HepG2 (cell line): ENCODE data around the gene TRAP1. TPM values are rescaled to one million over a fixed set of nuclear protein-coding genes. Genes with fewer than 3 reads are reported as not detected.

Experiments
- CBX2 ChIP-seq, 2 experiments: fragments of 200-600 bp in 1 of 2; sonication (generic); formaldehyde crosslinking in 1 of 2; IDR thresholded peaks; 2 replicates each; pipeline versions ENCODE4 v1.7.0 to v1.8.1; 2018 to 2022; ENCODE audit warnings: low read depth in 2 of 2, low read length in 1 of 2, mild to moderate bottlenecking in 1 of 2, missing genetic modification reagents in 1 of 2
- EZH2 ChIP-seq: conservative IDR thresholded peaks from 2 replicates; pipeline ENCODE4 v1.6.1; 2012; ENCODE audit warnings: mild to moderate bottlenecking, low read depth, low read length, moderate library complexity
- GZF1 ChIP-seq: sonication (generic); formaldehyde crosslinking; IDR thresholded peaks from 2 replicates; pipeline ENCODE4 v1.5.1; 2020; ENCODE audit warnings: mild to moderate bottlenecking, missing genetic modification reagents
- NFYC ChIP-seq: IDR thresholded peaks from 2 replicates; pipeline ENCODE4 v1.6.1; 2016; ENCODE audit warnings: missing genetic modification reagents, missing compliant biosample characterization
- PHF21A ChIP-seq: sonication (generic); formaldehyde crosslinking; IDR thresholded peaks from 2 replicates; pipeline ENCODE4 v1.5.0; 2020; ENCODE audit warnings: mild to moderate bottlenecking, missing genetic modification reagents
- RARA ChIP-seq: IDR thresholded peaks from 2 replicates; pipeline ENCODE4 v1.6.1; 2016; ENCODE audit warnings: missing genetic modification reagents, missing compliant biosample characterization
- SIX4 ChIP-seq: sonication (generic); formaldehyde crosslinking; IDR thresholded peaks from 2 replicates; pipeline ENCODE4 v1.4.0; 2020; ENCODE audit warnings: missing genetic modification reagents
- SMC3 ChIP-seq: IDR thresholded peaks from 2 replicates; pipeline ENCODE4 v1.6.1; 2011; ENCODE audit warnings: low read length, improper control_type of control experiment
- U2AF2 ChIP-seq: fragments of 200-400 bp; formaldehyde crosslinking; IDR thresholded peaks from 2 replicates; pipeline ENCODE4 v1.6.1; 2017; ENCODE audit warnings: low read depth, mild to moderate bottlenecking, low read length
- ZNF326 ChIP-seq: sonication (generic); formaldehyde crosslinking; IDR thresholded peaks from 2 replicates; pipeline ENCODE4 v1.4.0; 2020; ENCODE audit warnings: missing genetic modification reagents, borderline replicate concordance
- ZNF430 ChIP-seq: sonication (generic); formaldehyde crosslinking; IDR thresholded peaks from 2 replicates; pipeline ENCODE4 v1.9.0; 2021; ENCODE audit warnings: mild to moderate bottlenecking, missing genetic modification reagents
- ZNF572 ChIP-seq: sonication (generic); formaldehyde crosslinking; IDR thresholded peaks from 2 replicates; pipeline ENCODE4 v1.5.1; 2020; ENCODE audit warnings: mild to moderate bottlenecking, missing genetic modification reagents
- ZNF776 ChIP-seq: sonication (generic); formaldehyde crosslinking; IDR thresholded peaks from 2 replicates; pipeline ENCODE4 v1.4.0; 2020; ENCODE audit warnings: mild to moderate bottlenecking, missing genetic modification reagents
- ZNF841 ChIP-seq: sonication (generic); formaldehyde crosslinking; IDR thresholded peaks from 2 replicates; pipeline ENCODE4 v1.8.1; 2023; ENCODE audit warnings: missing genetic modification reagents, borderline replicate concordance
- polyA plus RNA-seq, 8 experiments: library from polyadenylated mRNA; depleted of rRNA in 3 of 8; stranded (reverse) in 7 of 8; unstranded in 1 of 8; fragments of >200 nt; fragmentation: Illumina TruSeq in 4 of 8; extraction: Trizol in 4 of 8; gene quantifications; 2 replicates each; pipeline versions ENCODE4 v1.2.1 to v1.2.3, GENCODE V29; 2011 to 2016; ENCODE audit warnings: low read depth in 4 of 8, missing spikeins in 1 of 8, mixed read lengths in 1 of 8; ENCODE audit not compliant: insufficient read depth in 1 of 8
- total RNA-seq, 5 experiments: library from RNA; depleted of rRNA; stranded (reverse); fragments of >200 nt; fragmentation: Illumina TruSeq; extraction: Trizol; gene quantifications; 2 replicates each; pipeline ENCODE4 v1.2.3, GENCODE V29; 2016; ENCODE audit warnings: low read depth in 1 of 5
- TF ChIP-seq, protein P1 (sequence below): sonication (generic); formaldehyde crosslinking; IDR thresholded peaks from 2 replicates; pipeline ENCODE4 v1.4.0; 2020; ENCODE audit warnings: missing genetic modification reagents, low read depth, mild to moderate bottlenecking, borderline replicate concordance
- TF ChIP-seq, protein P2 (sequence below): sonication (generic); formaldehyde crosslinking; IDR thresholded peaks from 2 replicates; pipeline ENCODE4 v1.8.0; 2022; ENCODE audit warnings: low read depth, missing genetic modification reagents
- TF ChIP-seq, protein P3 (sequence below): sonication (generic); formaldehyde crosslinking; IDR thresholded peaks from 2 replicates; pipeline ENCODE4 v1.4.0; 2020; ENCODE audit warnings: missing genetic modification reagents
- TF ChIP-seq, protein P4 (sequence below): sonication (generic); formaldehyde crosslinking; IDR thresholded peaks from 2 replicates; pipeline ENCODE4 v1.4.0; 2020; ENCODE audit warnings: missing genetic modification reagents
- TF ChIP-seq, protein P5 (sequence below): IDR thresholded peaks from 2 replicates; pipeline ENCODE4 v1.6.1; 2016; ENCODE audit warnings: low read depth, borderline replicate concordance

Gene TRAP1
- total and polyA plus RNA-seq, 2 of the 13 experiments (the other 11 are each of a cell fraction or from before 2014, with no cell fraction given): 127 to 240 TPM

DNA sequence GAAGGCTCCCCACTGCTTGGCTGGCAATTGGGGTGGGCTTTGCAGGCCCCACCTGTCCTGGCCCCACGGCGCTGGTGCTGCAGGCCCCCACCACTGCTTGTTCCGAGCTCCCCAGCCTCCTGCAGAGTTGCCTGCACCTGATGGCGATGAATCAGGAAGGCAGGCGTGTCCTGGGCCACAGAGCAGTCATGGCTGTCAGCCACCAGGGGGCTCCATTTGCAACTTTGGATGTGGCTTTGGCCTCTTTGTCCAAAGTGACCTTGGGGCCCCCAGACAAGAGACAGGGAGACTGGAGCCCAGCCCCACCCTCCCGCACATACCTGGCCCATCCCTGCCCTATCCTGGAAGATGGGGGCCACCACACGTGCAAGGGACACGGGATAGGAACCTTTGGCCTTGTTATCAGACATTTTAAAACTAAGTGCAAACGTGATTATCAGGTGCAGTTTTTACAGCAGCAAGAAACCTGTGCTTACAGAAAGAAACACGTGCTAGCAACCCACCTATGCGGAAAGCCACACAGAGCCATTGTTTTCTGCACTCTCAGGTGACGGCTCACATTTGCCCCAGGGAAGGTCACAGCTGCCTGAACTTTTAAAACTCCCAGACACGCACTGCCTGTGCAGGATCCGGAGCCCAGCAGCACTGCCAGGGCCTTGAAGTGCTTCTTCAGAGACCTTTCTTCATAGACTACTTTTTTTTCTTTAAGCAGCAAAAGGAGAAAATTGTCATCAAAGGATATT is 62.9 kb downstream of the TRAP1 start, which contains the start of gene DNASE1 (continued):
- no peak for TF ChIP-seq U2AF2
- no peak for TF ChIP-seq CBX2 (IDR thresholded peaks at IDR 0.05; ENCODE audit: low read depth, low read length)
- no peak for TF ChIP-seq CBX2 (CRISPR knock-in tag; IDR thresholded peaks at IDR 0.05; ENCODE audit: low read depth)
- no peak for TF ChIP-seq SIX4 (CRISPR knock-in tag)
- TF ChIP-seq PHF21A (CRISPR knock-in tag): peak; percentile 86; the same call in 1 of the 2 replicates
- TF ChIP-seq, protein P1, sequence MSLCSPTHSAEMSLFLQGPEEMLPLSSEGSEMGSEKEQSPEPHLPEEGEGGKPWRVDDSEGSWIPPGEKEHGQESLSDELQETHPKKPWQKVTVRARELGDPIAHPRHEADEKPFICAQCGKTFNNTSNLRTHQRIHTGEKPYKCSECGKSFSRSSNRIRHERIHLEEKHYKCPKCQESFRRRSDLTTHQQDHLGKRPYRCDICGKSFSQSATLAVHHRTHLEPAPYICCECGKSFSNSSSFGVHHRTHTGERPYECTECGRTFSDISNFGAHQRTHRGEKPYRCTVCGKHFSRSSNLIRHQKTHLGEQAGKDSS (CRISPR knock-in tag): peak; percentile 59; the same call in 1 of the 2 replicates
- no peak for TF ChIP-seq ZNF841 (CRISPR knock-in tag)
- TF ChIP-seq SMC3: peak; percentile 56; the same call in 1 of the 2 replicates
- TF ChIP-seq ZNF430 (CRISPR knock-in tag): no peak
- TF ChIP-seq, protein P2, sequence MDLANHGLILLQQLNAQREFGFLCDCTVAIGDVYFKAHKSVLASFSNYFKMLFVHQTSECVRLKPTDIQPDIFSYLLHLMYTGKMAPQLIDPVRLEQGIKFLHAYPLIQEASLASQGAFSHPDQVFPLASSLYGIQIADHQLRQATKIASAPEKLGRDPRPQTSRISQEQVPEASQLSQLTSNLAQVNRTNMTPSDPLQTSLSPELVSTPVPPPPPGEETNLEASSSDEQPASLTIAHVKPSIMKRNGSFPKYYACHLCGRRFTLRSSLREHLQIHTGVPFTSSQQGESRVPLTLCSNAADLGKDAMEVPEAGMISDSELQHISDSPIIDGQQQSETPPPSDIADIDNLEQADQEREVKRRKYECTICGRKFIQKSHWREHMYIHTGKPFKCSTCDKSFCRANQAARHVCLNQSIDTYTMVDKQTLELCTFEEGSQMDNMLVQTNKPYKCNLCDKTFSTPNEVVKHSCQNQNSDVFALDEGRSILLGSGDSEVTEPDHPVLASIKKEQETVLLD (CRISPR knock-in tag): no peak
- TF ChIP-seq RARA (CRISPR knock-in tag): no peak
- TF ChIP-seq ZNF572 (CRISPR knock-in tag): no peak
- TF ChIP-seq, protein P3, sequence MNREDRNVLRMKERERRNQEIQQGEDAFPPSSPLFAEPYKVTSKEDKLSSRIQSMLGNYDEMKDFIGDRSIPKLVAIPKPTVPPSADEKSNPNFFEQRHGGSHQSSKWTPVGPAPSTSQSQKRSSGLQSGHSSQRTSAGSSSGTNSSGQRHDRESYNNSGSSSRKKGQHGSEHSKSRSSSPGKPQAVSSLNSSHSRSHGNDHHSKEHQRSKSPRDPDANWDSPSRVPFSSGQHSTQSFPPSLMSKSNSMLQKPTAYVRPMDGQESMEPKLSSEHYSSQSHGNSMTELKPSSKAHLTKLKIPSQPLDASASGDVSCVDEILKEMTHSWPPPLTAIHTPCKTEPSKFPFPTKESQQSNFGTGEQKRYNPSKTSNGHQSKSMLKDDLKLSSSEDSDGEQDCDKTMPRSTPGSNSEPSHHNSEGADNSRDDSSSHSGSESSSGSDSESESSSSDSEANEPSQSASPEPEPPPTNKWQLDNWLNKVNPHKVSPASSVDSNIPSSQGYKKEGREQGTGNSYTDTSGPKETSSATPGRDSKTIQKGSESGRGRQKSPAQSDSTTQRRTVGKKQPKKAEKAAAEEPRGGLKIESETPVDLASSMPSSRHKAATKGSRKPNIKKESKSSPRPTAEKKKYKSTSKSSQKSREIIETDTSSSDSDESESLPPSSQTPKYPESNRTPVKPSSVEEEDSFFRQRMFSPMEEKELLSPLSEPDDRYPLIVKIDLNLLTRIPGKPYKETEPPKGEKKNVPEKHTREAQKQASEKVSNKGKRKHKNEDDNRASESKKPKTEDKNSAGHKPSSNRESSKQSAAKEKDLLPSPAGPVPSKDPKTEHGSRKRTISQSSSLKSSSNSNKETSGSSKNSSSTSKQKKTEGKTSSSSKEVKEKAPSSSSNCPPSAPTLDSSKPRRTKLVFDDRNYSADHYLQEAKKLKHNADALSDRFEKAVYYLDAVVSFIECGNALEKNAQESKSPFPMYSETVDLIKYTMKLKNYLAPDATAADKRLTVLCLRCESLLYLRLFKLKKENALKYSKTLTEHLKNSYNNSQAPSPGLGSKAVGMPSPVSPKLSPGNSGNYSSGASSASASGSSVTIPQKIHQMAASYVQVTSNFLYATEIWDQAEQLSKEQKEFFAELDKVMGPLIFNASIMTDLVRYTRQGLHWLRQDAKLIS: no peak
- no peak for TF ChIP-seq ZNF326 (CRISPR knock-in tag)
- no peak for TF ChIP-seq ZNF776
- 0 out of 2 replicates have a peak, but pooled peaks have one; percentile 36 for TF ChIP-seq GZF1 (CRISPR knock-in tag)
- no peak for TF ChIP-seq NFYC
- TF ChIP-seq, protein P4, sequence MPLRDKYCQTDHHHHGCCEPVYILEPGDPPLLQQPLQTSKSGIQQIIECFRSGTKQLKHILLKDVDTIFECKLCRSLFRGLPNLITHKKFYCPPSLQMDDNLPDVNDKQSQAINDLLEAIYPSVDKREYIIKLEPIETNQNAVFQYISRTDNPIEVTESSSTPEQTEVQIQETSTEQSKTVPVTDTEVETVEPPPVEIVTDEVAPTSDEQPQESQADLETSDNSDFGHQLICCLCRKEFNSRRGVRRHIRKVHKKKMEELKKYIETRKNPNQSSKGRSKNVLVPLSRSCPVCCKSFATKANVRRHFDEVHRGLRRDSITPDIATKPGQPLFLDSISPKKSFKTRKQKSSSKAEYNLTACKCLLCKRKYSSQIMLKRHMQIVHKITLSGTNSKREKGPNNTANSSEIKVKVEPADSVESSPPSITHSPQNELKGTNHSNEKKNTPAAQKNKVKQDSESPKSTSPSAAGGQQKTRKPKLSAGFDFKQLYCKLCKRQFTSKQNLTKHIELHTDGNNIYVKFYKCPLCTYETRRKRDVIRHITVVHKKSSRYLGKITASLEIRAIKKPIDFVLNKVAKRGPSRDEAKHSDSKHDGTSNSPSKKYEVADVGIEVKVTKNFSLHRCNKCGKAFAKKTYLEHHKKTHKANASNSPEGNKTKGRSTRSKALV (CRISPR knock-in tag): no peak
- TF ChIP-seq, protein P5, sequence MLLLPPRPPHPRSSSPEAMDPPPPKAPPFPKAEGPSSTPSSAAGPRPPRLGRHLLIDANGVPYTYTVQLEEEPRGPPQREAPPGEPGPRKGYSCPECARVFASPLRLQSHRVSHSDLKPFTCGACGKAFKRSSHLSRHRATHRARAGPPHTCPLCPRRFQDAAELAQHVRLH (CRISPR knock-in tag): peak; percentile 68; the same call in 1 of the 2 replicates
- no peak for TF ChIP-seq EZH2
